ENCODE results near the gene CRELD2. TPM values are rescaled to one million over a fixed set of nuclear protein-coding genes. Genes with fewer than 3 reads are reported as not detected.

Gene CRELD2
- total and polyA plus RNA-seq, 2 of the 8 experiments (the other 6 are each of a cell fraction or from before 2014, with no cell fraction given), result 24.5 to 36.6 TPM

- Histone ChIP-seq H3K27me3 (replicated peaks in 1 of 4; ENCODE audit: control insufficient read depth in 3 of 4, extremely low read depth in 1 of 4, insufficient read depth in 3 of 4, low read length in 3 of 4) (peaks cover 0 to 8% (median 4%) of the 10 kb centered on the region in 4 experiments; a peak in 5 of 7 replicates), H3K9me3 (ENCODE audit: insufficient read depth in 2 of 2, low read depth in 1 of 2, low read length in 1 of 2) (no peaks in the 10 kb centered on the region), H2AFZ (ENCODE audit: low read length) (no peak overlapping the region), H3K14ac (ENCODE audit: insufficient read length) (no peak overlapping the region), H4K8ac (ENCODE audit: extremely low read depth, insufficient read depth, low read length) (no peak overlapping the region; the same call in 1 of the 2 replicates), H2BK20ac (ENCODE audit: low read length) (no peak overlapping the region), H2AK5ac (ENCODE audit: low read depth, low read length) (no peak overlapping the region), H3K79me1 (ENCODE audit: low read depth, low read length) (0 out of 2 replicates have a peak, but pooled peaks cover 2% of the 10 kb centered on the region), H3K23ac (ENCODE audit: insufficient read length) (no peak overlapping the region), H2BK15ac (ENCODE audit: low read length) (no peak overlapping the region), H3K4me1 (replicated peaks in 1 of 4; ENCODE audit: control insufficient read depth in 3 of 4, insufficient read depth in 4 of 4, low read length in 3 of 4) (peaks cover 0 to 28% (median 13%) of the 10 kb centered on the region in 4 experiments; a peak in 5 of 7 replicates), H2BK120ac (replicated peaks; ENCODE audit: low read depth, low read length) (no peak overlapping the region), H3K27ac (ENCODE audit: low read depth, low read length) (no peak overlapping the region), H3K18ac (ENCODE audit: extremely low read depth, low read length) (no peak overlapping the region; the same call in 1 of the 2 replicates), H3K23me2 (ENCODE audit: low read depth, low read length) (peaks cover 13% of the 10 kb centered on the region; the same call in 1 of the 2 replicates), H2BK12ac (ENCODE audit: low read depth, low read length) (no peak overlapping the region), H2BK5ac (ENCODE audit: low read depth, low read length) (no peak overlapping the region), H3K4me2 (ENCODE audit: insufficient read depth in 1 of 2, low read depth in 2 of 2, low read length in 2 of 2) (no peak overlapping the region), H3K56ac (replicated peaks; ENCODE audit: insufficient read length, low read depth, low read length) (no peak overlapping the region), H3K4ac (replicated peaks; ENCODE audit: insufficient read length, low read depth, low read length) (no peak overlapping the region), H3K79me2 (ENCODE audit: control insufficient read depth in 1 of 2, insufficient read depth in 2 of 2, low read length in 2 of 2) (peaks cover 0 to 19% of the 10 kb centered on the region in 2 experiments; a peak in 1 of 4 replicates), H3K9ac (replicated peaks in 1 of 4; ENCODE audit: extremely low read depth in 1 of 4, low read depth in 3 of 4, low read length in 3 of 4) (no peak overlapping the region), H3K4me3 (ENCODE audit: extremely low read depth in 1 of 4, insufficient read depth in 2 of 4, low read depth in 3 of 4, low read length in 4 of 4) (no peak overlapping the region), H4K5ac (ENCODE audit: insufficient read length, low read depth, low read length) (no peak overlapping the region), H4K20me1 (replicated peaks in 1 of 2; ENCODE audit: control insufficient read depth in 1 of 2, insufficient read depth in 2 of 2, low read length in 2 of 2) (peaks cover 16 to 20% of the 10 kb centered on the region in 2 experiments), H3K36me3 (ENCODE audit: control insufficient read depth in 2 of 4, insufficient read depth in 4 of 4, low read length in 3 of 4) (peaks cover 8 to 18% (median 12%) of the 10 kb centered on the region in 4 experiments; a peak in 6 of 8 replicates), H4K91ac (replicated peaks; ENCODE audit: insufficient read length, low read length) (no peak overlapping the region)
- POLR2A ChIA-PET (ENCODE audit: partially characterized antibody), result interaction anchor here (0.9 kb wide), 1 partner anchor 14 kb away, joined by 3 read pairs; no protein-coding TSS in a partner anchor
- CTCF ChIA-PET (ENCODE audit: partially characterized antibody), result interaction anchor here (1.7 kb wide), 1 partner anchor 197 kb away, joined by 3 read pairs; no protein-coding TSS in a partner anchor
- DNase-seq (ENCODE audit: low read depth in 1 of 2, low spot score in 2 of 2), result peak in 1 of 2 experiments; percentile 45
- WGBS, 2 experiments (ENCODE audit: extremely low coverage in 1 of 2, insufficient coverage in 1 of 2, insufficient read length in 1 of 2, insufficient replicate concordance in 2 of 2, low coverage in 1 of 2, low lambda C conversion rate in 2 of 2, missing lambda C conversion rate in 1 of 2), result 93% methylated on average over 15 of the region's 19 CpGs; no CpG with 5 or more reads in 1 of the 2 experiments
- no peak for FAIRE-seq
- TF ChIP-seq CHD1 (IDR thresholded peaks at IDR 0.05; ENCODE audit: low read depth, low read length) (no peak), POLR2AphosphoS5 (IDR thresholded peaks at IDR 0.05; ENCODE audit: low read depth, low read length) (peak; percentile 63)
Measured at GRCh38 chr22:49964136-49965090, 46.0 kb downstream of the CRELD2 start.
